NCI-H526 treated with DMSO at 0.1 percent for 48 hours (cell line): Measurements from ENCODE around the gene PTRHD1.

Experiments used
- DNase-seq: peaks from one replicate; lab custom pipeline; 2025; lab: John Stamatoyannopoulos, UW

The PTRHD1 gene

DNA sequence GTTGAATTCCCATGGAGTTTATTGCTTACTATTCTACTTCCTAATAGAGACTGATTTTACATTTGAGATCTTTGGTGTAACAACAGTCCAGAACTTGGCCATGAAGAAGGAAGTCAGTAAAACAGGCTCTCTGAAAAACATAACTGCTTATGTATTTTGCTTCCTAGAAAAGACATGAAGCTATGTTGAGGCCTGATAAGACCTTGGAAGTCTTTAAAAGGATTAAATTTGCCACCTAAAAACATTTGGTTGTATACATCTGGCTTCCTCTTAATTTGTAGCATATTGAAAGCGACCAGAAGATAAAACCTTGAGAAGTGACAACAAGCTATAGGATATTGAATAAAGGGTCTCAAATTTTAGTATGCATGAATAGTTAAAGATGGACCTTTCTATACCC, 36.4 kb downstream of the PTRHD1 start:
- DNase-seq, result no peak

- DNase-seq, result no peak
Observed at GRCh38 chr2:24754985-24755705, 38.0 kb downstream of the PTRHD1 start.

- no peak for DNase-seq
Observed at GRCh38 chr2:24749069-24749691, 44.0 kb downstream of the PTRHD1 start.

GRCh38 chr2:24747299-24747698, 45.9 kb downstream of the PTRHD1 start:
- no peak for DNase-seq

DNA sequence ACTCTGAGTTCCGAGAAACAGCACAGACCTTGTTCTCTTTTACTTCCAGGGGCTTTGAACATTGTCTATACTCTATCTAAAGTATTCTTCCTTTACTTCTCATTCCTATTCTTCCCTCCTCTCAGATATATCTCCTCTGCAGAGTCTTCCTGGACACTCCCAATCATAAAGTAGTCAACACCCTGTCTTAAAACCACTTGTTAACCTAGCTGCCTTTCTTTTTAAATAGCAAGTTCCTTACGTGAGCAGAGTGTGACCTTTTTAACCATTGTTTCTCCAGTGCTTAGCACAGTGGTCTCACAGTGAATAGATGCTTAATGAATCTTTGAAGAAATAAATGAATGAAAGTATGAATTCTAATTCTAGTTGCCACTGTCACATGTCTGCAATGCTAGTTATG, 47.4 kb downstream of the PTRHD1 start:
- DNase-seq, result no peak

- no peak for DNase-seq
Observed at GRCh38 chr2:24744356-24744755, 48.8 kb downstream of the PTRHD1 start.

- DNase-seq, result no peak
Observed at GRCh38 chr2:24743924-24744323, 49.3 kb downstream of the PTRHD1 start.

GRCh38 chr2:24742730-24743129, 50.5 kb downstream of the PTRHD1 start:
- no peak for DNase-seq

GRCh38 chr2:24740142-24740541, 53.0 kb downstream of the PTRHD1 start:
- DNase-seq, result no peak
